Tibial artery (tissue), 4 donors: ENCODE results near the gene PRKG1.
"Not testable (repeated sequence)": the region's sequence is repeated elsewhere in the genome, so short reads cannot be mapped to it uniquely, and the experiment has no call there.

Source experiments
- DNase-seq, 2 donors: peaks; one replicate each; pipeline ENCODE4 v3.0.0-alpha.2; 2019
- H3K27ac ChIP-seq, 2 donors: fragments of 200-600 bp; sonication (generic) in 1 of 2; 1 replicate in 1 of 2; 2 replicates in 1 of 2; pipeline ENCODE4 v1.5.1; 2018 to 2019; ENCODE audit warnings: mild to moderate bottlenecking in 1 of 2
- H3K27me3 ChIP-seq, 2 donors: fragments of 200-600 bp; sonication (generic) in 1 of 2; one replicate each; pipeline versions ENCODE4 v1.5.1 to v1.6.0; 2016 to 2019
- H3K36me3 ChIP-seq, 3 donors: fragments of 200-600 bp; sonication (generic) in 2 of 3; one replicate each; pipeline ENCODE4 v1.5.1; 2016 to 2019; ENCODE audit warnings: mild to moderate bottlenecking in 2 of 3
- H3K4me1 ChIP-seq, 4 donors: fragments of 200-600 bp; sonication (generic) in 2 of 4; 1 replicate in 3 of 4; 2 replicates in 1 of 4; pipeline ENCODE4 v1.5.1; 2016 to 2019
- H3K4me3 ChIP-seq, 2 donors: fragments of 200-600 bp; sonication (generic) in 1 of 2; 1 replicate in 1 of 2; 2 replicates in 1 of 2; pipeline ENCODE4 v1.5.1; 2018 to 2019; ENCODE audit warnings: mild to moderate bottlenecking in 2 of 2
- H3K9me3 ChIP-seq, 3 donors: fragments of 200-600 bp; sonication (generic) in 1 of 3; one replicate each; pipeline ENCODE4 v1.5.1; 2016 to 2019
- intact Hi-C: fragments of 100-400 bp; cut with DNase I; formaldehyde crosslinking; loops from one replicate; pipeline ENCODE4 v1.15.0; 2023; ENCODE audit warnings: low total_unique reads
- TF ChIP-seq, protein P1 (sequence below), 2 experiments: fragments of 200-600 bp in 1 of 2; fragments of 450-650 bp in 1 of 2; IDR thresholded peaks; one replicate each; pipeline ENCODE4 v1.5.1; 2017 to 2019; ENCODE audit warnings: antibody characterized with exemption in 2 of 2, mild to moderate bottlenecking in 1 of 2, moderate library complexity in 1 of 2

The PRKG1 gene

DNA sequence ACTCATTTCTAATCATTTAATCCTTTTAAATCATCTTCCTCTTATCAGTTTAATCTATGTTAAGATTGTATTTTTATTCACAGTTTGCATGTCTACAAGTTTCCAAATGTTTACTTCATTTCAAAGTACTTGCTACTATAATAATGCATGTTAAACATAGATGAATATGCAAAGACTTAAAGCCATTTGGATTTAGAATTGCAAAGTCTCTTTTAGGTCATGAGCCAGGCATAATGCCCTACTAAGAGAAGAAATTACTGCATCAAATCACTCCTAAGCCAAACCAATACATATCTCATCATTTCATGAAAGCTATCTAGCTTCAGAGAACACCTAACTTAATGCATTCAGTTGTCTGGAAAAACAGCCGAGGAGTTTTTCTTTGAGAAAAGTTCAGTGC, 266.1 kb downstream of the PRKG1 start:
- H3K27ac ChIP-seq: no peak overlapping the region
- H3K27me3 ChIP-seq: no peaks in the 10 kb centered on the region
- H3K4me3 ChIP-seq: no peak overlapping the region
- intact Hi-C loops: no loop called here
- peaks cover 0 to 28% (median 3%) of the 10 kb centered on the region in 4 donors for H3K4me1 ChIP-seq
- H3K9me3 ChIP-seq: no peaks in the 10 kb centered on the region
- no peaks in the 10 kb centered on the region for H3K36me3 ChIP-seq
- no peak for DNase-seq
- TF ChIP-seq, protein P1, sequence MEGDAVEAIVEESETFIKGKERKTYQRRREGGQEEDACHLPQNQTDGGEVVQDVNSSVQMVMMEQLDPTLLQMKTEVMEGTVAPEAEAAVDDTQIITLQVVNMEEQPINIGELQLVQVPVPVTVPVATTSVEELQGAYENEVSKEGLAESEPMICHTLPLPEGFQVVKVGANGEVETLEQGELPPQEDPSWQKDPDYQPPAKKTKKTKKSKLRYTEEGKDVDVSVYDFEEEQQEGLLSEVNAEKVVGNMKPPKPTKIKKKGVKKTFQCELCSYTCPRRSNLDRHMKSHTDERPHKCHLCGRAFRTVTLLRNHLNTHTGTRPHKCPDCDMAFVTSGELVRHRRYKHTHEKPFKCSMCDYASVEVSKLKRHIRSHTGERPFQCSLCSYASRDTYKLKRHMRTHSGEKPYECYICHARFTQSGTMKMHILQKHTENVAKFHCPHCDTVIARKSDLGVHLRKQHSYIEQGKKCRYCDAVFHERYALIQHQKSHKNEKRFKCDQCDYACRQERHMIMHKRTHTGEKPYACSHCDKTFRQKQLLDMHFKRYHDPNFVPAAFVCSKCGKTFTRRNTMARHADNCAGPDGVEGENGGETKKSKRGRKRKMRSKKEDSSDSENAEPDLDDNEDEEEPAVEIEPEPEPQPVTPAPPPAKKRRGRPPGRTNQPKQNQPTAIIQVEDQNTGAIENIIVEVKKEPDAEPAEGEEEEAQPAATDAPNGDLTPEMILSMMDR (IDR thresholded peaks at IDR 0.05): no peak

DNA sequence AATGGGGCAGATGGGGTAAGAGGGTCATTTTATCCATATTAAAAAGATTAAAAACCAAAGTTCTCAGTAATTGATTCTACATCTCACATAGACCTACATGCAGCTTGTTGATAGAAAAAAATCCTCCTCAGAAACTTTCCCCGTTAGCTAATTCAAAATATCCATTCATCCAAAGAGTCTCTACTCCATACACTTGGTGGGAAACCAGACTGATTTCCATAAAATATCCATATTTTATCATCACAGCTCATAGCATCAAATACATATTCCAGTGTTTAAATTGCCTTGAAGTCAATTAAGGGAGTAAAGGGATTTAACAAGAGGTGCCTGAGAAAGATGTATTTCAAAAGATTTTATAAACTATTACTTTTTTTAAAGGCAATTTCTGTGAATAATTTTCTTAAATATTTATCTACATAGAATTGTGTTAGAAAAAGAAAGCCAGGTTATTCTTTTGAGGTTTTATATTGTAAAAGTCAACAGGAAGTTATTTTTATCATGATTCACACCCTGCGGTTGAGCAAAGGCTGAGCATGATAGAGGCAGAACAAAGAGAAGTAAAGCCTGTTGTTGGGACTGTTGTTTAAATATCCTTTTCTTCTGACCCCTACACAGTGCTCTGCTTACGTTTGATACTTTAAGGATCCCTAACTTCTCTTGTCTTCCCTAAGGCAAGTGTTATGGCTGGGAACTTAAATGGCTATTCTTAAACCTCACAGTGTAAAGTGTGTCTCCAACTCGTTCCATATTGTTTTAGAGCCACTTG, 266.7 kb downstream of the PRKG1 start:
- Histone ChIP-seq H3K27me3 (no peaks in the 10 kb centered on the region), H3K4me3 (no peak overlapping the region), H3K27ac (peak overlapping the region; percentile 8 to 14), H3K9me3 (no peaks in the 10 kb centered on the region), H3K4me1 (peaks cover 0 to 28% (median 3%) of the 10 kb centered on the region in 4 donors), H3K36me3 (no peaks in the 10 kb centered on the region)
- no peak for DNase-seq
- TF ChIP-seq, protein P1 (IDR thresholded peaks at IDR 0.05): no peak
- intact Hi-C loops: no loop called here

DNA sequence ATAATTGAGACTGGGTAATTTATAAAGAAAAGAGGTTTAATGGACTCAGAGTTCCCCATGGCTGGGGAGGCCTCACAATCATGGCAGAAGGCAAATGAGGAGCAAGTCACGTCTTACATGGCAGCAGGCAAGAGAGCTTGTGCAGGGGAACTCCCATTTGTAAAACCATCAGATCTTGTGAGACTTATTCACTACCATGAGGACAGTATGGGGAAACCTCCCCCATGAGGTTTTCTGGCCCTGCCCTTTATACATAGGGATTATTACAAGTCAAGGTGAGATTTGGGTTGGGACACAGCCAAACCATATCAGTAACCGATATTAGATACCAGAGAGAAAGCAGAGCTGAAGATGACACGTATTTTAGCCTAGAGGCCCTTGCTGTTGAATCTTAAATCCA, 267.5 kb downstream of the PRKG1 start:
- intact Hi-C loops, H3K36me3 ChIP-seq, DNase-seq, H3K27me3 ChIP-seq, H3K4me3 ChIP-seq, H3K9me3 ChIP-seq: not testable (repeated sequence)
- peaks cover 0 to 28% (median 3%) of the 10 kb centered on the region in 4 donors for H3K4me1 ChIP-seq
- peak overlapping the region; percentile 8 to 14 for H3K27ac ChIP-seq

DNA sequence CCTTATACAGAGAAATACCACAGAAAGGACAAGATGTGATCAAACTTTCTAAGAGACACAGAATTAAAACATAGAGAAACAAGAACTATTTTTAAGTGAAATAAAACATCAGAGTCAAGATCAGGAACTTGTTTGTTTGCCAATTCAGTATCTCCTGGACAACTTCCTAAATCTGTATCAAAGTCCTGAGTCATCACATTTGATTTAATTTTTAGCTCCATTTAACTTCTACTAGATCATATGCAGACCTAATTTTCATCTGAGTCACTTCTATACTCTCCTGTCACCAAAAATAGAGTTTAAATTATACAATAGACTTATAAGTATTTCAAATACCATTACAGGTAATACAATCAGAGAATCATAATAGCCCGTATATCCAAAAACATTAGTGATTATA, 268.1 kb downstream of the PRKG1 start:
- Histone ChIP-seq H3K9me3 (no peaks in the 10 kb centered on the region), H3K4me3 (no peak overlapping the region), H3K27me3 (no peaks in the 10 kb centered on the region), H3K36me3 (no peaks in the 10 kb centered on the region), H3K4me1 (peaks cover 0 to 28% (median 3%) of the 10 kb centered on the region in 4 donors), H3K27ac (peak overlapping the region; percentile 8 to 14)
- TF ChIP-seq, protein P1 (IDR thresholded peaks at IDR 0.05): no peak
- no peak for DNase-seq
- intact Hi-C loops: no loop called here

DNA sequence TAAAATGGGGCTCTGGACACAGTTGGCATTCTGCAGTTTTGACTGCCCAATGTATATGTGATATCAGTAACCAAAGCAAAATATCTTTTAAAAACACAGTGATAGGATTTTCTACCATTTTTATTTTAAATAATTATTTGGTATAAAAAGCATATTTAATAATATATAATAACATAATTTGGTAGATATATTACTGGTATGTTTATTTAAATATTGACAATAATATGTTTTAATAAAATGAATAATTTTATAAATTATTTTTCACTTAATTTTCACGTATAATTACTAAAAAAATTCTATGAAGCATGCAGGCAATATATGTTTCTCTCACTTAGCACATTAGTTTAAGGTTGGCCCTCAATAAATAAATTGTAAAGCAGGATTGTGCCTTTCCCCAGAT, 269.1 kb downstream of the PRKG1 start:
- Histone ChIP-seq H3K27me3 (no peaks in the 10 kb centered on the region), H3K4me3 (no peak overlapping the region), H3K4me1 (peaks cover 0 to 28% (median 3%) of the 10 kb centered on the region in 4 donors), H3K36me3 (no peaks in the 10 kb centered on the region), H3K9me3 (no peaks in the 10 kb centered on the region), H3K27ac (no peak overlapping the region)
- intact Hi-C loops: no loop called here
- no peak for DNase-seq
- TF ChIP-seq, protein P1 (IDR thresholded peaks at IDR 0.05): no peak

DNA sequence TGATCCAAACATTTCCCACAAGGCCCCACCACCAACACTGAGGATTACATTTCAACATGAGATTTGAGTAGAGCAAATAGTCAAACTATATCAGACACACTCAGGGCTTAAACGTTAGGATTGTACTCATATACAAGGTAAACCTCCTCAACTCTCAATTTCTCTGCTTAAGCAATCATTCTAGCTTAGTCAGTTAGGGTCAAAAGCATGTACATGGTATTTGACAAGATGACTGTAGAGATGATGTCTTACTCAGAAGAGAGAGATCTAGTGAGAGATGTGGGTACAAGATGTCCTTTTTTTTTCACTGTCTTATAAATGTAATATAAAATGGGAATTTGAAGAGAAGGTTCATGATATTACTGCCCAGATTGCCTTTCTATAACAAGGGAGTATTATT, 270.1 kb downstream of the PRKG1 start:
- DNase-seq: no peak
- intact Hi-C loops: no loop called here
- no peaks in the 10 kb centered on the region for H3K36me3 ChIP-seq
- H3K27ac ChIP-seq: no peak overlapping the region
- H3K27me3 ChIP-seq: no peaks in the 10 kb centered on the region
- TF ChIP-seq, protein P1 (IDR thresholded peaks at IDR 0.05): no peak
- H3K9me3 ChIP-seq: no peaks in the 10 kb centered on the region
- peaks cover 0 to 28% (median 3%) of the 10 kb centered on the region in 4 donors for H3K4me1 ChIP-seq
- no peak overlapping the region for H3K4me3 ChIP-seq
